PC-9 (cell line): ENCODE results near the gene VOPP1. TPM values are rescaled to one million over a fixed set of nuclear protein-coding genes. Genes with fewer than 3 reads are reported as not detected.

Source experiments
- BruUV-seq: library from RNA; stranded (reverse); fragments of 400-500 nt; replicated peaks from 2 replicates; lab custom pipeline; 2021; lab: Mats Ljungman, UMichigan
- CTCF ChIA-PET: fragments of 300-600 bp; sonication (Branson Sonifier 250); formaldehyde crosslinking; loops from one replicate; lab custom pipeline; 2022; ENCODE audit warnings: antibody characterized with exemption; lab: Charles Lee
- POLR2A ChIA-PET: fragments of 300-600 bp; sonication (Branson Sonifier 250); formaldehyde crosslinking; loops from one replicate; lab custom pipeline; 2022; ENCODE audit warnings: antibody characterized with exemption; ENCODE audit not compliant: unreplicated experiment; lab: Charles Lee
- DNase-seq, 2 experiments: peaks; one replicate each; pipeline versions ENCODE4 v3.0.0 to v3.0.0-alpha.2; 2015 to 2022; ENCODE audit warnings: mixed read lengths in 1 of 2
- H2AFZ ChIP-seq: fragments of 200-600 bp; sonication (generic); 2 replicates; pipeline ENCODE4 v1.8.1; 2017; ENCODE audit warnings: antibody characterized with exemption
- H3F3A ChIP-seq: fragments of 200-600 bp; sonication (generic); 2 replicates; pipeline ENCODE4 v1.8.1; 2017; ENCODE audit warnings: antibody characterized with exemption, mild to moderate bottlenecking, low read depth; ENCODE audit not compliant: insufficient read depth
- H3K27ac ChIP-seq: fragments of 200-600 bp; sonication (generic); 2 replicates; pipeline ENCODE4 v1.6.1; 2016; ENCODE audit warnings: mixed run types
- H3K27me3 ChIP-seq: fragments of 200-600 bp; sonication (generic); 2 replicates; pipeline ENCODE4 v1.6.1; 2016; ENCODE audit warnings: low read depth, mixed run types; ENCODE audit not compliant: insufficient read depth
- H3K36me3 ChIP-seq: fragments of 200-600 bp; sonication (generic); 2 replicates; pipeline ENCODE4 v1.6.1; 2016; ENCODE audit warnings: low read depth, mixed run types
- H3K4me1 ChIP-seq: fragments of 200-600 bp; sonication (generic); replicated peaks from 2 replicates; pipeline ENCODE4 v1.6.1; 2016; ENCODE audit warnings: mixed run types; ENCODE audit not compliant: insufficient read depth
- H3K4me2 ChIP-seq: fragments of 200-600 bp; sonication (generic); 2 replicates; pipeline ENCODE4 v1.6.1; 2017; ENCODE audit warnings: mixed run types
- H3K4me3 ChIP-seq: fragments of 200-600 bp; sonication (generic); 2 replicates; pipeline ENCODE4 v1.6.1; 2016; ENCODE audit warnings: mixed run types
- H3K79me2 ChIP-seq: fragments of 200-600 bp; sonication (generic); 2 replicates; pipeline ENCODE4 v1.6.1; 2017; ENCODE audit warnings: low read depth, mixed run types
- H3K9me2 ChIP-seq: fragments of 200-600 bp; sonication (generic); 2 replicates; pipeline ENCODE4 v1.8.1; 2017; ENCODE audit warnings: mild to moderate bottlenecking; ENCODE audit not compliant: insufficient read depth
- H3K9me3 ChIP-seq: fragments of 200-600 bp; sonication (generic); 2 replicates; pipeline ENCODE4 v1.8.1; 2016; ENCODE audit warnings: low read depth; ENCODE audit not compliant: insufficient read depth
- H4K20me1 ChIP-seq: fragments of 200-600 bp; sonication (generic); 2 replicates; pipeline ENCODE4 v1.8.1; 2017; ENCODE audit not compliant: insufficient read depth
- EZH2 ChIP-seq: fragments of 200-600 bp; sonication (generic); IDR thresholded peaks from 2 replicates; pipeline ENCODE4 v1.8.0; 2017; ENCODE audit warnings: antibody characterized with exemption, low read depth
- intact Hi-C: fragments of 100-400 bp; cut with micrococcal nuclease; formaldehyde crosslinking; loops from one replicate; pipeline ENCODE4 v1.10.0; 2022; ENCODE audit not compliant: unreplicated experiment
- total RNA-seq: library from RNA; stranded (reverse); gene quantifications from 2 replicates; pipeline ENCODE4 v1.2.3, GENCODE V29; 2021
- TF ChIP-seq, protein P1 (sequence below): fragments of 200-600 bp; sonication (generic); conservative IDR thresholded peaks from 2 replicates; pipeline ENCODE4 v1.6.1; 2017; ENCODE audit warnings: mixed run types, antibody characterized with exemption, mild to moderate bottlenecking, moderate library complexity

Gene VOPP1
- total RNA-seq, 1 experiment from 2014 or later, result 207 TPM

DNA sequence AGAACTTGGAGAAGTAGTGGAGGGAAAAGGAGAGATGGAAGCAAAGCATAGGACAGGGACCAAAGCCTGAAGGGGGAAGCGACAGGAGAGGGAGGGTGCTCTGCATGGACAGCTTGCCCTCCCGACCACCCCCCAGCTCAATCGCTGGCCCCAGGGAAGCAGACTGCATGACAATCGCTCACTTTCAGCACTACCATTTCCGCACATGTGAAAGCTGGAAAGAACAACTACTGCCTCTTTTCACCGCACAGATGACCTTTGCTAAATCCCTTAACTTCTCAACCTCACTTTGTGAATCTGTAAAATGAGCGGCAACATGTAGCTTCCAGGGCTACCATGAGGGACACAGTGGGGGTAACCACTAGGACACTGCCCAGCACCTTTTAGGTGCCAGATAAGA lies 17.1 kb downstream of the VOPP1 start:
- H4K20me1 ChIP-seq, result no peaks in the 10 kb centered on the region
- intact Hi-C loops, result loop anchor here (5.0 kb wide), 1 partner anchor 507 kb away; the partner anchor contains the start of gene SUMF2
- DNase-seq, result no peak
- H3K27me3 ChIP-seq, result no peaks in the 10 kb centered on the region
- peaks cover 14% of the 10 kb centered on the region; the same call in 1 of the 2 replicates for H3K36me3 ChIP-seq
- H3K27ac ChIP-seq, result peak overlapping the region; percentile 82
- H3K4me1 ChIP-seq, result peaks cover 98% of the 10 kb centered on the region
- no TSS peak for BruUV-seq
- H3K9me3 ChIP-seq, result no peaks in the 10 kb centered on the region
- H2AFZ ChIP-seq, result no peak overlapping the region
- H3K4me2 ChIP-seq, result peak overlapping the region; percentile 73
- H3K79me2 ChIP-seq, result peaks cover 93% of the 10 kb centered on the region
- H3K9me2 ChIP-seq, result no peaks in the 10 kb centered on the region
- H3K4me3 ChIP-seq, result peak overlapping the region; percentile 34
- TF ChIP-seq, protein P1, sequence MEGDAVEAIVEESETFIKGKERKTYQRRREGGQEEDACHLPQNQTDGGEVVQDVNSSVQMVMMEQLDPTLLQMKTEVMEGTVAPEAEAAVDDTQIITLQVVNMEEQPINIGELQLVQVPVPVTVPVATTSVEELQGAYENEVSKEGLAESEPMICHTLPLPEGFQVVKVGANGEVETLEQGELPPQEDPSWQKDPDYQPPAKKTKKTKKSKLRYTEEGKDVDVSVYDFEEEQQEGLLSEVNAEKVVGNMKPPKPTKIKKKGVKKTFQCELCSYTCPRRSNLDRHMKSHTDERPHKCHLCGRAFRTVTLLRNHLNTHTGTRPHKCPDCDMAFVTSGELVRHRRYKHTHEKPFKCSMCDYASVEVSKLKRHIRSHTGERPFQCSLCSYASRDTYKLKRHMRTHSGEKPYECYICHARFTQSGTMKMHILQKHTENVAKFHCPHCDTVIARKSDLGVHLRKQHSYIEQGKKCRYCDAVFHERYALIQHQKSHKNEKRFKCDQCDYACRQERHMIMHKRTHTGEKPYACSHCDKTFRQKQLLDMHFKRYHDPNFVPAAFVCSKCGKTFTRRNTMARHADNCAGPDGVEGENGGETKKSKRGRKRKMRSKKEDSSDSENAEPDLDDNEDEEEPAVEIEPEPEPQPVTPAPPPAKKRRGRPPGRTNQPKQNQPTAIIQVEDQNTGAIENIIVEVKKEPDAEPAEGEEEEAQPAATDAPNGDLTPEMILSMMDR, result no peak
- ChIA-PET POLR2A (no interaction called here), CTCF (interaction anchor here (1.0 to 1.6 kb wide), 3 partner anchors 8 to 17 kb away, joined by 3 to 6 read pairs (median 3); no protein-coding TSS in a partner anchor)
- H3F3A ChIP-seq, result peaks cover 51% of the 10 kb centered on the region

DNA sequence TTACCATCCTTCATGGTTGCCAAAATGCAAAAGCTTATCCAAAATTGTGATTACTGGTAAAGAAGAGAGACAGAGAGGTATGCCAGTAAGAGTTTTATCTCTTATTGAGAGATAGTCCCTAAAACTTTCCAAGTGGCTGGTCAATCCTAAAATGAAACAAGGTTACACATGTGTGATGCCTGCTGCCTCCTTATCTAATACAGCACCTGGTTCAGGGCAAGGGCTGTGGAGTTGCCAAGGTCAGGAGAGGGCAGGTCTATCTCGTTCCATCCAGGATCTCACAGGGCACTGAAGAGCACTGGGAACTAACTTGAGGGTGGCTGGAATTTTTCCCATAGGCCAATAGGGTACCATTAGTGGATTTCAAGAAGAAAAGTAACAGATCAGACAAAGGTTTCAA lies 18.3 kb downstream of the VOPP1 start:
- intact Hi-C loops, result no loop called here
- BruUV-seq, result no TSS peak
- peaks cover 93% of the 10 kb centered on the region for H3K79me2 ChIP-seq
- no peak overlapping the region; the same call in 1 of the 2 replicates for H3K4me3 ChIP-seq
- POLR2A ChIA-PET, result no interaction called here
- H3K9me2 ChIP-seq, result no peaks in the 10 kb centered on the region
- peak overlapping the region; percentile 73 for H3K4me2 ChIP-seq
- no peak for DNase-seq
- TF ChIP-seq, protein P1, result no peak
- TF ChIP-seq EZH2, result no peak
- H2AFZ ChIP-seq, result no peak overlapping the region
- peaks cover 100% of the 10 kb centered on the region for H3K4me1 ChIP-seq
- CTCF ChIA-PET, result interaction anchor here (0.6 to 0.8 kb wide), 3 partner anchors 19 to 551 kb away, joined by 3 to 8 read pairs (median 4); no protein-coding TSS in a partner anchor
- peaks cover 14% of the 10 kb centered on the region; the same call in 1 of the 2 replicates for H3K36me3 ChIP-seq
- no peaks in the 10 kb centered on the region for H3K27me3 ChIP-seq
- no peaks in the 10 kb centered on the region for H3K9me3 ChIP-seq
- H3K27ac ChIP-seq, result peak overlapping the region; percentile 82
- H3F3A ChIP-seq, result peaks cover 51% of the 10 kb centered on the region
- no peaks in the 10 kb centered on the region for H4K20me1 ChIP-seq

DNA sequence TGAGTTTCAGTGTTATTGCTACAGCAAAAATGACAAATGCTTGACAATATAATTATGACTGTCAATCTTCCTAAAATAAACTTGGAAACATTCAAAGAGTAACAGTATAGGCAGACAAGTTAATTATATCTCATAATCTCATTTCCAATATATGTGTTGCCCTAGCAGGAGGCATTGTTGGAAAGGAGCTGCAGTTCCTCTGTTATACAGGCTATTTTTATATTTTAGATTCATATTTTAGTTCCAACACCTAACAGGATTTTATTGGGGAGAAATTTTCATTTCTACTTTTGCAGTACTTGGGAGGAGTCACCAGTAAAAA lies 19.3 kb downstream of the VOPP1 start:
- H3K4me3 ChIP-seq, result peak overlapping the region; percentile 45
- H3K27ac ChIP-seq, result peak overlapping the region; percentile 82
- H3K9me2 ChIP-seq, result no peaks in the 10 kb centered on the region
- peaks cover 56% of the 10 kb centered on the region for H3F3A ChIP-seq
- no peak for DNase-seq
- BruUV-seq, result no TSS peak
- POLR2A ChIA-PET, result interaction anchor here (0.5 to 0.6 kb wide), 3 partner anchors 18 to 532 kb away, joined by 3 to 8 read pairs (median 3); no protein-coding TSS in a partner anchor
- peaks cover 14% of the 10 kb centered on the region; the same call in 1 of the 2 replicates for H3K36me3 ChIP-seq
- H3K79me2 ChIP-seq, result peaks cover 93% of the 10 kb centered on the region
- H3K4me2 ChIP-seq, result peak overlapping the region; percentile 73
- TF ChIP-seq EZH2, result no peak
- TF ChIP-seq, protein P1, result no peak
- no peaks in the 10 kb centered on the region for H3K9me3 ChIP-seq
- peaks cover 100% of the 10 kb centered on the region for H3K4me1 ChIP-seq
- CTCF ChIA-PET, result no interaction called here
- no peak overlapping the region for H2AFZ ChIP-seq
- no peaks in the 10 kb centered on the region for H3K27me3 ChIP-seq
- intact Hi-C loops, result no loop called here
- no peaks in the 10 kb centered on the region for H4K20me1 ChIP-seq
